K562 (cell line): ENCODE data around the gene GTPBP8. TPM values are rescaled to one million over a fixed set of nuclear protein-coding genes. Genes with fewer than 3 reads are reported as not detected.

Experiments
- ETV6 ChIP-seq, 3 experiments: fragments of 150-350 bp in 1 of 3; sonication (generic) in 1 of 3; formaldehyde crosslinking in 1 of 3; IDR thresholded peaks; 2 replicates each; pipeline versions ENCODE4 v1.6.1 to v1.8.0; 2014 to 2022; ENCODE audit warnings: borderline replicate concordance in 2 of 3, low read depth in 2 of 3, antibody characterized with exemption in 1 of 3, low read length in 1 of 3, mild to moderate bottlenecking in 1 of 3, missing genetic modification reagents in 1 of 3
- GABPB2 ChIP-seq: fragments of 250-450 bp; sonication (Bioruptor Pico); conservative IDR thresholded peaks from 2 replicates; pipeline ENCODE4 v1.5.1; 2021; ENCODE audit warnings: mild to moderate bottlenecking
- KAT2B ChIP-seq: IDR thresholded peaks from one replicate; pipeline ENCODE4 v1.6.1; 2012; ENCODE audit warnings: low read depth, mild to moderate bottlenecking, control low read depth, inconsistent platforms, low read length, moderate library complexity
- KLF16 ChIP-seq: IDR thresholded peaks from 2 replicates; pipeline ENCODE4 v1.6.1; 2016; ENCODE audit warnings: antibody characterized with exemption
- MECOM ChIP-seq: fragments of 250-450 bp; sonication (Bioruptor Pico); IDR thresholded peaks from 2 replicates; pipeline ENCODE4 v1.8.0; 2022; ENCODE audit warnings: inconsistent platforms
- MED1 ChIP-seq: sonication (generic); formaldehyde crosslinking; IDR thresholded peaks from 2 replicates; pipeline ENCODE4 v1.8.1; 2023; ENCODE audit warnings: missing genetic modification reagents, borderline replicate concordance
- POLR3G ChIP-seq: IDR thresholded peaks from 2 replicates; pipeline ENCODE4 v1.6.1; 2011; ENCODE audit not compliant: insufficient read length, insufficient replicate concordance; ENCODE audit errors: extremely low read depth
- SLC30A9 ChIP-seq: fragments of 250-450 bp; sonication (Bioruptor Pico); IDR thresholded peaks from 2 replicates; pipeline ENCODE4 v1.8.0; 2022; ENCODE audit warnings: mild to moderate bottlenecking, moderate library complexity
- TRIM24 ChIP-seq, 2 experiments: fragments of 450-650 bp; IDR thresholded peaks; 2 replicates each; pipeline ENCODE4 v1.6.1; 2016
- ZNF143 ChIP-seq: sonication (generic); formaldehyde crosslinking; IDR thresholded peaks from 2 replicates; pipeline ENCODE4 v1.9.0; 2022; ENCODE audit warnings: mild to moderate bottlenecking, missing genetic modification reagents
- ZNF24 ChIP-seq: fragments of 450-650 bp; IDR thresholded peaks from 2 replicates; pipeline ENCODE4 v1.6.1; 2016
- ZNF354B ChIP-seq: fragments of 250-450 bp; sonication (Bioruptor Pico); IDR thresholded peaks from 2 replicates; pipeline ENCODE4 v1.4.0; 2020
- ZNF436 ChIP-seq: fragments of 250-450, 450-650 bp; sonication (Bioruptor Pico); formaldehyde crosslinking; IDR thresholded peaks from 2 replicates; pipeline ENCODE4 v1.7.0; 2020; ENCODE audit warnings: mild to moderate bottlenecking
- ZNF507 ChIP-seq: conservative IDR thresholded peaks from 2 replicates; pipeline ENCODE4 v1.6.1; 2017; ENCODE audit warnings: missing genetic modification characterization, missing compliant biosample characterization
- polyA plus RNA-seq, 8 experiments: library from polyadenylated mRNA; depleted of rRNA in 4 of 8; stranded (reverse) in 5 of 8; unstranded in 3 of 8; fragments of >200 nt; fragmentation: Nextera tagmentation in 2 of 8; fragmentation: Illumina TruSeq in 1 of 8; extraction: Ambion mirVana in 2 of 8; extraction: Trizol in 1 of 8; gene quantifications; 2 replicates each; pipeline versions ENCODE4 v1.2.1 to v1.2.3, GENCODE V29; 2011 to 2014; ENCODE audit warnings: inconsistent platforms in 1 of 8, missing spikeins in 1 of 8
- total RNA-seq, 7 experiments: library from RNA; depleted of rRNA in 6 of 7; stranded (reverse); fragments of >200 nt in 6 of 7; fragmentation: Illumina TruSeq in 2 of 7; extraction: Trizol in 2 of 7; gene quantifications; 2 replicates each; pipeline versions ENCODE4 v1.2.1 to v1.2.3, GENCODE V29; 2011 to 2021; ENCODE audit warnings: low replicate concordance in 1 of 7
- TF ChIP-seq, protein P1 (sequence below): fragments of 250-450 bp; sonication (Bioruptor Pico); IDR thresholded peaks from 2 replicates; pipeline ENCODE4 v1.5.0; 2021; ENCODE audit warnings: mild to moderate bottlenecking, borderline replicate concordance
- TF ChIP-seq, protein P2 (sequence below): sonication (generic); formaldehyde crosslinking; IDR thresholded peaks from 2 replicates; pipeline ENCODE4 v1.5.0; 2020; ENCODE audit warnings: missing genetic modification reagents
- TF ChIP-seq, protein P3 (sequence below): fragments of 450-650 bp; IDR thresholded peaks from 2 replicates; pipeline ENCODE4 v1.6.1; 2014; ENCODE audit warnings: low read depth, mild to moderate bottlenecking, moderate library complexity, borderline replicate concordance
- TF ChIP-seq, protein P4 (sequence below): sonication (generic); formaldehyde crosslinking; IDR thresholded peaks from 2 replicates; pipeline ENCODE4 v1.8.0; 2022; ENCODE audit warnings: mild to moderate bottlenecking, missing genetic modification reagents
- TF ChIP-seq, protein P5 (sequence below): sonication (generic); formaldehyde crosslinking; IDR thresholded peaks from 2 replicates; pipeline ENCODE4 v1.8.0; 2022; ENCODE audit warnings: mild to moderate bottlenecking, missing genetic modification reagents

GTPBP8 gene
- total and polyA plus RNA-seq, 9 of the 15 experiments (the other 6 are each of a cell fraction or from before 2014, with no cell fraction given): 14.0 to 33.3 (median 20.8) TPM

DNA sequence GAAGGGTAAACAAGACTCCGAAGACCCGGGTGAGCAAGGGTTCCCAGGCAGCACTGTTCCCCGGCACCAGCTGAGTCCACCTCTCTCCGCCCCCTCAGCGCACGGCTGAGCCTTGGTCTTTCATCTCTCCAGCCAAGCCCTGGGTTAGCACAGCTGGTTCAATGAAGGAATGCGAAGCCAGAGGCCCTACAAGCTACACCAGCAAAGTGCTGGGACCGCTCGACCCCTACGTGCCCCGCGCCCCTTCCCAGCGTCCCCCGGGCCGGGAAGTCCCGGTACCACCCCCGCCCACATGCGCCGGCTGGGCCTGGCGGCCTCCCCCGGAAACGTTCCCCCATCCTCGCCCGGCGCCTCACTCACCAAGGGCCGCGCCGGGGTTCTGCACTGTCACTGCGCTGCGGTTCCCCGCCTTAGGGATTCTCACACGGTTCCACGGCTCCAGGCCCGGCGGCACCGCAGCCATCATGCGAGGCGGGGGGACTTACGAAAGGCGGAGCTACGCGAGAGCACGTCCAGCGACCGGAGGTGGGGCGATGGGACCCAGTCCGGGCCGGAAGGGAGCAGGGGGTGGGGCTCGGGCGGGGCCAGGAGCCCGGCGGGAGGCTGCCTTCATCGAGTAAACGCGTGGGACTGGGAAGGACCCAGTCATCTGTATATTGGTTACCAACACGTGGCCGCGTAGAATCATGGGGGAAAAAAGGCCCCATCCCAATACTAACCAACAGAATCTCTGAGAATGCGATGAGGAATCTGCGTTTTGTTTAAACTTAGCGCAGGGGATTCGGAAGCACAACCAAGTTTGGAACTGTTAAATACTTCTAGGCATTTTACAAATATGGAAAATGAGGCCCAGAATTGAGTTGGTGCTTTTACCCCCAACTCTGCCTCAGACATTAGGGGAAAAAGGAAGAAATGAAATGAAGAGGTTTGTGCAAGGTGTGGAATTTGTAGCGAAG lies 28.7 kb downstream of the GTPBP8 start (continued):
- TF ChIP-seq ZNF436 (CRISPR knock-in tag) (no peak), ZNF24 (no peak), ZNF143 (peak; percentile 58; the same call in 1 of the 2 replicates), MED1 (CRISPR knock-in tag) (no peak), GABPB2 (CRISPR knock-in tag) (no peak), ZNF507 (tag) (no peak), SLC30A9 (CRISPR knock-in tag) (no peak), ZNF354B (CRISPR knock-in tag) (no peak), ETV6 (IDR thresholded peaks at IDR 0.05; ENCODE audit: borderline replicate concordance in 1 of 2, low read depth in 2 of 2, low read length in 1 of 2) (no peak), ETV6 (CRISPR knock-in tag; IDR thresholded peaks at IDR 0.05; ENCODE audit: borderline replicate concordance) (no peak), KAT2B (no peak), TRIM24 (IDR thresholded peaks at IDR 0.05) (peak in 1 of 2 experiments; percentile 39; a peak in 1 of 4 replicates), POLR3G (no peak), MECOM (CRISPR knock-in tag) (no peak), KLF16 (no peak)
- TF ChIP-seq, protein P1, sequence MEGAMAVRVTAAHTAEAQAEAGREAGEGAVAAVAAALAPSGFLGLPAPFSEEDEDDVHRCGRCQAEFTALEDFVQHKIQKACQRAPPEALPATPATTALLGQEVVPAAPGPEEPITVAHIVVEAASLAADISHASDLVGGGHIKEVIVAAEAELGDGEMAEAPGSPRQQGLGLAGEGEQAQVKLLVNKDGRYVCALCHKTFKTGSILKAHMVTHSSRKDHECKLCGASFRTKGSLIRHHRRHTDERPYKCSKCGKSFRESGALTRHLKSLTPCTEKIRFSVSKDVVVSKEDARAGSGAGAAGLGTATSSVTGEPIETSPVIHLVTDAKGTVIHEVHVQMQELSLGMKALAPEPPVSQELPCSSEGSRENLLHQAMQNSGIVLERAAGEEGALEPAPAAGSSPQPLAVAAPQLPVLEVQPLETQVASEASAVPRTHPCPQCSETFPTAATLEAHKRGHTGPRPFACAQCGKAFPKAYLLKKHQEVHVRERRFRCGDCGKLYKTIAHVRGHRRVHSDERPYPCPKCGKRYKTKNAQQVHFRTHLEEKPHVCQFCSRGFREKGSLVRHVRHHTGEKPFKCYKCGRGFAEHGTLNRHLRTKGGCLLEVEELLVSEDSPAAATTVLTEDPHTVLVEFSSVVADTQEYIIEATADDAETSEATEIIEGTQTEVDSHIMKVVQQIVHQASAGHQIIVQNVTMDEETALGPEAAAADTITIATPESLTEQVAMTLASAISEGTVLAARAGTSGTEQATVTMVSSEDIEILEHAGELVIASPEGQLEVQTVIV (CRISPR knock-in tag): no peak
- TF ChIP-seq, protein P2, sequence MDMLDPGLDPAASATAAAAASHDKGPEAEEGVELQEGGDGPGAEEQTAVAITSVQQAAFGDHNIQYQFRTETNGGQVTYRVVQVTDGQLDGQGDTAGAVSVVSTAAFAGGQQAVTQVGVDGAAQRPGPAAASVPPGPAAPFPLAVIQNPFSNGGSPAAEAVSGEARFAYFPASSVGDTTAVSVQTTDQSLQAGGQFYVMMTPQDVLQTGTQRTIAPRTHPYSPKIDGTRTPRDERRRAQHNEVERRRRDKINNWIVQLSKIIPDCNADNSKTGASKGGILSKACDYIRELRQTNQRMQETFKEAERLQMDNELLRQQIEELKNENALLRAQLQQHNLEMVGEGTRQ (CRISPR knock-in tag): peak; percentile 55
- TF ChIP-seq, protein P3, sequence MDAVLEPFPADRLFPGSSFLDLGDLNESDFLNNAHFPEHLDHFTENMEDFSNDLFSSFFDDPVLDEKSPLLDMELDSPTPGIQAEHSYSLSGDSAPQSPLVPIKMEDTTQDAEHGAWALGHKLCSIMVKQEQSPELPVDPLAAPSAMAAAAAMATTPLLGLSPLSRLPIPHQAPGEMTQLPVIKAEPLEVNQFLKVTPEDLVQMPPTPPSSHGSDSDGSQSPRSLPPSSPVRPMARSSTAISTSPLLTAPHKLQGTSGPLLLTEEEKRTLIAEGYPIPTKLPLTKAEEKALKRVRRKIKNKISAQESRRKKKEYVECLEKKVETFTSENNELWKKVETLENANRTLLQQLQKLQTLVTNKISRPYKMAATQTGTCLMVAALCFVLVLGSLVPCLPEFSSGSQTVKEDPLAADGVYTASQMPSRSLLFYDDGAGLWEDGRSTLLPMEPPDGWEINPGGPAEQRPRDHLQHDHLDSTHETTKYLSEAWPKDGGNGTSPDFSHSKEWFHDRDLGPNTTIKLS: peak; percentile 34; the same call in 1 of the 2 replicates
- TF ChIP-seq, protein P4, sequence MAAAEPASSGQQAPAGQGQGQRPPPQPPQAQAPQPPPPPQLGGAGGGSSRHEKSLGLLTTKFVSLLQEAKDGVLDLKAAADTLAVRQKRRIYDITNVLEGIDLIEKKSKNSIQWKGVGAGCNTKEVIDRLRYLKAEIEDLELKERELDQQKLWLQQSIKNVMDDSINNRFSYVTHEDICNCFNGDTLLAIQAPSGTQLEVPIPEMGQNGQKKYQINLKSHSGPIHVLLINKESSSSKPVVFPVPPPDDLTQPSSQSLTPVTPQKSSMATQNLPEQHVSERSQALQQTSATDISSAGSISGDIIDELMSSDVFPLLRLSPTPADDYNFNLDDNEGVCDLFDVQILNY (CRISPR knock-in tag): no peak
- TF ChIP-seq, protein P5, sequence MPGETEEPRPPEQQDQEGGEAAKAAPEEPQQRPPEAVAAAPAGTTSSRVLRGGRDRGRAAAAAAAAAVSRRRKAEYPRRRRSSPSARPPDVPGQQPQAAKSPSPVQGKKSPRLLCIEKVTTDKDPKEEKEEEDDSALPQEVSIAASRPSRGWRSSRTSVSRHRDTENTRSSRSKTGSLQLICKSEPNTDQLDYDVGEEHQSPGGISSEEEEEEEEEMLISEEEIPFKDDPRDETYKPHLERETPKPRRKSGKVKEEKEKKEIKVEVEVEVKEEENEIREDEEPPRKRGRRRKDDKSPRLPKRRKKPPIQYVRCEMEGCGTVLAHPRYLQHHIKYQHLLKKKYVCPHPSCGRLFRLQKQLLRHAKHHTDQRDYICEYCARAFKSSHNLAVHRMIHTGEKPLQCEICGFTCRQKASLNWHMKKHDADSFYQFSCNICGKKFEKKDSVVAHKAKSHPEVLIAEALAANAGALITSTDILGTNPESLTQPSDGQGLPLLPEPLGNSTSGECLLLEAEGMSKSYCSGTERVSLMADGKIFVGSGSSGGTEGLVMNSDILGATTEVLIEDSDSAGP: no peak
